HG03457 (cell line): ENCODE results near the gene NAIF1.

Source experiments
- ATAC-seq: cut with Tn5 transposase; IDR thresholded peaks from one replicate; pipeline ENCODE4 v1.9.1; 2021; ENCODE audit warnings: moderate number of reproducible peaks; ENCODE audit not compliant: unreplicated experiment

NAIF1 gene

GRCh38 chr9:128102861-128103588 lies 35.9 kb upstream of the NAIF1 start:
- ATAC-seq: no peak

- ATAC-seq: no peak
Observed at GRCh38 chr9:128102196-128102595, 35.1 kb upstream of the NAIF1 start.

- no peak for ATAC-seq
Observed at GRCh38 chr9:128101690-128102089, 34.6 kb upstream of the NAIF1 start.

- no peak for ATAC-seq
Observed at GRCh38 chr9:128101231-128101661, 34.1 kb upstream of the NAIF1 start.

GRCh38 chr9:128100581-128100980 lies 33.5 kb upstream of the NAIF1 start:
- ATAC-seq: no peak

GRCh38 chr9:128099932-128100491 lies 32.9 kb upstream of the NAIF1 start:
- no peak for ATAC-seq

- ATAC-seq: no peak
Observed at GRCh38 chr9:128099231-128099931, 32.3 kb upstream of the NAIF1 start.

- no peak for ATAC-seq
Observed at GRCh38 chr9:128098297-128099230, 31.4 kb upstream of the NAIF1 start.

- no peak for ATAC-seq
Observed at GRCh38 chr9:128097543-128098296, 30.6 kb upstream of the NAIF1 start.

GRCh38 chr9:128096616-128097536 lies 29.8 kb upstream of the NAIF1 start:
- ATAC-seq: no peak

GRCh38 chr9:128094950-128095544 lies 27.9 kb upstream of the NAIF1 start:
- ATAC-seq: no peak

GRCh38 chr9:128094166-128094949 lies 27.2 kb upstream of the NAIF1 start:
- no peak for ATAC-seq

GRCh38 chr9:128093011-128093410 lies 25.9 kb upstream of the NAIF1 start:
- no peak for ATAC-seq

GRCh38 chr9:128092199-128092977 lies 25.3 kb upstream of the NAIF1 start:
- no peak for ATAC-seq

- no peak for ATAC-seq
Observed at GRCh38 chr9:128091571-128091970, 24.5 kb upstream of the NAIF1 start.

- no peak for ATAC-seq
Observed at GRCh38 chr9:128091144-128091543, 24.0 kb upstream of the NAIF1 start.

GRCh38 chr9:128089299-128089698 lies 22.2 kb upstream of the NAIF1 start:
- no peak for ATAC-seq
